ENCODE measurements around the gene RUFY1.
A peak's percentile ranks its signal among the peaks of the same experiment; 100 is the strongest.
"Not testable (repeated sequence)": the region's sequence is repeated elsewhere in the genome, so short reads cannot be mapped to it uniquely, and the experiment has no call there.

The RUFY1 gene

GRCh38 chr5:179542170-179542569 lies 8.2 kb upstream of the RUFY1 start:
- DNase-seq (ENCODE audit: low read depth): no peak

GRCh38 chr5:179543275-179543674 lies 7.1 kb upstream of the RUFY1 start:
- not testable (repeated sequence) for DNase-seq (ENCODE audit: low read depth)

GRCh38 chr5:179553006-179553405 lies 2.7 kb downstream of the RUFY1 start:
- no peak for DNase-seq (ENCODE audit: low read depth)

GRCh38 chr5:179553875-179554274 lies 3.5 kb downstream of the RUFY1 start:
- no peak for DNase-seq (ENCODE audit: low read depth)

- no peak for DNase-seq (ENCODE audit: low read depth)
These were observed 4.6 kb downstream of the RUFY1 start for GRCh38 chr5:179554981-179555380.

- not testable (repeated sequence) for DNase-seq (ENCODE audit: low read depth)
These were observed 8.0 kb downstream of the RUFY1 start for GRCh38 chr5:179558261-179558799.

GRCh38 chr5:179558932-179559283 lies 8.6 kb downstream of the RUFY1 start:
- DNase-seq (ENCODE audit: low read depth): no peak

GRCh38 chr5:179559284-179560252 lies 9.2 kb downstream of the RUFY1 start:
- DNase-seq (ENCODE audit: low read depth): peak; percentile 76

GRCh38 chr5:179564526-179564925 lies 14.2 kb downstream of the RUFY1 start:
- no peak for DNase-seq (ENCODE audit: low read depth)

GRCh38 chr5:179568721-179569120 lies 18.4 kb downstream of the RUFY1 start:
- no peak for DNase-seq (ENCODE audit: low read depth)

- DNase-seq (ENCODE audit: low read depth): no peak
These were observed 22.0 kb downstream of the RUFY1 start for GRCh38 chr5:179572386-179572785.

- DNase-seq (ENCODE audit: low read depth): no peak
These were observed 27.1 kb downstream of the RUFY1 start for GRCh38 chr5:179577286-179577960.

- DNase-seq (ENCODE audit: low read depth): no peak
These were observed 35.6 kb downstream of the RUFY1 start for GRCh38 chr5:179585941-179586401.

GRCh38 chr5:179588166-179588565 lies 37.8 kb downstream of the RUFY1 start:
- no peak for DNase-seq (ENCODE audit: low read depth)

GRCh38 chr5:179595916-179596315 lies 45.6 kb downstream of the RUFY1 start:
- no peak for DNase-seq (ENCODE audit: low read depth)

- DNase-seq (ENCODE audit: low read depth): no peak
These were observed 46.1 kb downstream of the RUFY1 start for GRCh38 chr5:179596421-179596820.

GRCh38 chr5:179599100-179599499 lies 48.7 kb downstream of the RUFY1 start:
- DNase-seq (ENCODE audit: low read depth): no peak

GRCh38 chr5:179599566-179599965 lies 49.2 kb downstream of the RUFY1 start:
- no peak for DNase-seq (ENCODE audit: low read depth)

GRCh38 chr5:179599973-179600372 lies 49.6 kb downstream of the RUFY1 start:
- no peak for DNase-seq (ENCODE audit: low read depth)

GRCh38 chr5:179601871-179602625 lies 51.7 kb downstream of the RUFY1 start:
- no peak for DNase-seq (ENCODE audit: low read depth)

- no peak for DNase-seq (ENCODE audit: low read depth)
These were observed 53.0 kb downstream of the RUFY1 start for GRCh38 chr5:179603308-179603707.
